NB4 (cell line): ENCODE data around the gene C2CD2L.

ENCODE experiments used
- DNase-seq: peaks from one replicate; pipeline ENCODE4 v3.0.0; 2010; ENCODE audit warnings: low read depth
- H3K4me3 ChIP-seq: one replicate; pipeline ENCODE4 v1.5.1; 2011; ENCODE audit warnings: mild to moderate bottlenecking, low read depth, low read length, moderate library complexity
- CTCF ChIP-seq: IDR thresholded peaks from one replicate; pipeline ENCODE4 v1.5.1; 2012; ENCODE audit warnings: low read depth, low read length
- MAX ChIP-seq: IDR thresholded peaks from 2 replicates; pipeline ENCODE4 v1.6.1; 2011; ENCODE audit warnings: low read depth, low read length
- MYC ChIP-seq: IDR thresholded peaks from 2 replicates; pipeline ENCODE4 v1.6.1; 2011; ENCODE audit warnings: low read depth, low read length
- POLR2A ChIP-seq: IDR thresholded peaks from 2 replicates; pipeline ENCODE4 v1.6.1; 2011; ENCODE audit warnings: mild to moderate bottlenecking; ENCODE audit not compliant: insufficient read length; ENCODE audit errors: extremely low read depth

The C2CD2L gene

GRCh38 chr11:119152043-119152442 is 44.9 kb downstream of the C2CD2L start:
- DNase-seq, result no peak
- TF ChIP-seq CTCF, result no peak
- no peak for TF ChIP-seq MYC
- no peak for TF ChIP-seq MAX
- no peak for TF ChIP-seq POLR2A
- no peak overlapping the region for H3K4me3 ChIP-seq

GRCh38 chr11:119152604-119153003 is 45.5 kb downstream of the C2CD2L start:
- no peak for DNase-seq
- H3K4me3 ChIP-seq, result no peak overlapping the region
- no peak for TF ChIP-seq MYC
- no peak for TF ChIP-seq CTCF

- no peak for DNase-seq
- no peak overlapping the region for H3K4me3 ChIP-seq
- TF ChIP-seq CTCF, result peak; percentile 19
- TF ChIP-seq MYC, result no peak
Measured at GRCh38 chr11:119153049-119153818, 46.1 kb downstream of the C2CD2L start.

- DNase-seq, result no peak
- TF ChIP-seq MYC, result no peak
- no peak for TF ChIP-seq MAX
- TF ChIP-seq CTCF, result no peak
- no peak for TF ChIP-seq POLR2A
- H3K4me3 ChIP-seq, result no peak overlapping the region
Measured at GRCh38 chr11:119154178-119154577, 47.0 kb downstream of the C2CD2L start.

GRCh38 chr11:119155733-119156492 is 48.8 kb downstream of the C2CD2L start:
- peak; percentile 47 for TF ChIP-seq CTCF
- no peak for TF ChIP-seq MAX
- peak; percentile 57 for DNase-seq
- no peak overlapping the region for H3K4me3 ChIP-seq

- DNase-seq, result no peak
- TF ChIP-seq MAX (no peak), POLR2A (no peak), CTCF (no peak), MYC (no peak)
Measured at GRCh38 chr11:119156496-119156895, 49.4 kb downstream of the C2CD2L start.

More at GRCh38 chr11:119156496-119156895, 49.4 kb downstream of the C2CD2L start:
- no peak overlapping the region for H3K4me3 ChIP-seq
